Skin of body (tissue), 2 donors: ENCODE data around the gene NPIPB8. TPM values are rescaled to one million over a fixed set of nuclear protein-coding genes. Genes with fewer than 3 reads are reported as not detected.
"Not testable (repeated sequence)": the region's sequence is repeated elsewhere in the genome, so short reads cannot be mapped to it uniquely, and the experiment has no call there.

ENCODE experiments used
- DNase-seq: peaks from one replicate; lab custom pipeline; 2025; lab: John Stamatoyannopoulos, UW
- total RNA-seq: library from RNA; depleted of rRNA; stranded (reverse); fragments of >200 nt; gene quantifications from one replicate; pipeline ENCODE4 v1.2.3, GENCODE V29; 2014

The NPIPB8 gene
- 1.7 TPM for total RNA-seq

GRCh38 chr16:28637765-28638164 lies at the start of gene NPIPB8:
Gene NPIPB8 (plus strand): TSS chr16:28638065. CDS start chr16:28638361, 296 bp downstream.
- DNase-seq = not testable (repeated sequence)

GRCh38 chr16:28589069-28589468 lies 48.8 kb upstream of the NPIPB8 start:
- no peak for DNase-seq

- no peak for DNase-seq
Observed at GRCh38 chr16:28589930-28590329, 47.9 kb upstream of the NPIPB8 start.

GRCh38 chr16:28590384-28591340 lies 47.2 kb upstream of the NPIPB8 start:
- DNase-seq = no peak

- DNase-seq = no peak
Observed at GRCh38 chr16:28591355-28591754, 46.5 kb upstream of the NPIPB8 start.

- no peak for DNase-seq
Observed at GRCh38 chr16:28592511-28592910, 45.4 kb upstream of the NPIPB8 start.

- DNase-seq = no peak
Observed at GRCh38 chr16:28592979-28593553, 44.8 kb upstream of the NPIPB8 start.

- DNase-seq = not testable (repeated sequence)
Observed at GRCh38 chr16:28595451-28595850, 42.4 kb upstream of the NPIPB8 start.

- no peak for DNase-seq
Observed at GRCh38 chr16:28596115-28596630, 41.7 kb upstream of the NPIPB8 start.

GRCh38 chr16:28596840-28597691 lies 40.8 kb upstream of the NPIPB8 start, which contains the start of gene SULT1A2:
Gene SULT1A2 (minus strand): TSS chr16:28597050. CDS start chr16:28595930, 1,120 bp downstream.
- DNase-seq = no peak

- DNase-seq = no peak
Observed at GRCh38 chr16:28597692-28598261, 40.1 kb upstream of the NPIPB8 start.

- DNase-seq = not testable (repeated sequence)
Observed at GRCh38 chr16:28599377-28600285, 38.2 kb upstream of the NPIPB8 start.

- DNase-seq = not testable (repeated sequence)
Observed at GRCh38 chr16:28600965-28601364, 36.9 kb upstream of the NPIPB8 start.

GRCh38 chr16:28601589-28601988 lies 36.3 kb upstream of the NPIPB8 start:
- not testable (repeated sequence) for DNase-seq

GRCh38 chr16:28602062-28602461 lies 35.8 kb upstream of the NPIPB8 start:
- DNase-seq = not testable (repeated sequence)

GRCh38 chr16:28602529-28602928 lies 35.3 kb upstream of the NPIPB8 start:
- no peak for DNase-seq

GRCh38 chr16:28603381-28604185 lies 34.3 kb upstream of the NPIPB8 start:
- DNase-seq = no peak

GRCh38 chr16:28604186-28604565 lies 33.7 kb upstream of the NPIPB8 start:
- DNase-seq = no peak
